GM06990 (cell line): Measurements from ENCODE around the gene ALPG.

ENCODE experiments used
- DNase-seq: peaks from one replicate; pipeline ENCODE4 v3.0.0-alpha.2; 2011; ENCODE audit not compliant: insufficient read length; ENCODE audit errors: extremely low read depth
- H3K27me3 ChIP-seq: replicated peaks from 2 replicates; pipeline ENCODE4 v1.6.0; 2011; ENCODE audit warnings: low read length; ENCODE audit not compliant: control insufficient read depth, insufficient read depth
- H3K36me3 ChIP-seq: 2 replicates; pipeline ENCODE4 v1.5.1; 2011; ENCODE audit warnings: low read length; ENCODE audit not compliant: control insufficient read depth, insufficient read depth
- H3K4me3 ChIP-seq: replicated peaks from 2 replicates; pipeline ENCODE4 v1.5.1; 2011; ENCODE audit warnings: low read depth, mild to moderate bottlenecking, control low read depth, low read length
- TF ChIP-seq, protein P1 (sequence below): IDR thresholded peaks from 2 replicates; pipeline ENCODE4 v1.5.1; 2011; ENCODE audit warnings: low read length, control low read depth, mild to moderate bottlenecking, inconsistent platforms; ENCODE audit not compliant: insufficient read depth, poor library complexity, severe bottlenecking

The ALPG gene

DNA sequence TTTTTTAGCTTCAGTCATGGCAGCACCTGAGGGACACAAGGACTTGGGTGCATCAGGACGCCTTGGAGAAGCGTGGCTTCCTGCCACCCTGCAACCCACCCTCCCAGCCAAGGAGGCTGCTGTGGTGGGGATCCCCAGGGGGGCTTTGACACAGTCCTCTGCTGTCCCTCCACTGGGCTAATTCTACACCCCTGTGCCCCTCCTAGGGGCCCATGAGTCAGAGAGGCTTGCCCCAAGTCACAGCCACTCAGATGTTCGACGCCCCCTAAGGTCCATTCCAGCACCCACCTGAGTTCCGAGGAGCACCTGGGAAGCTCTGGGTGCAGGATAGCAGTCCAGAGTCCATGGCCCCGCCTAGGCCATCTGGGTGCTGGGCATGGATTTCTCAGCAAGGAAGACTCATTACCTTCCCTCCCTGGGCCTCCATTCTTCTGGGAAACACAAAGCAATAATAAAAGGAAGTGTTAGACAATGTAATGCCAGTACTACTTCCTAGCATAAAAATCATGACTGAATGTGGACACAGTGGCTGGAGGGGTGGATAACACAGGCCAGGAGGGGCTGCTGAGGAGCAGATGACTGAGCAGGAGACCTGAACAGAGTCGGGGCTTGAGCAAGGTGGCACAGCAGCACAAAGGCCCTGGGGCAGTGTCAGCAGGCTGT is 3.7 kb downstream of the ALPG start:
- no peaks in the 10 kb centered on the region for H3K27me3 ChIP-seq

GRCh38 chr2:232411901-232412629 is 5.4 kb downstream of the ALPG start:
- H3K4me3 ChIP-seq, result no peak overlapping the region

More for the DNA sequence above, 3.7 kb downstream of the ALPG start:
- no peak for DNase-seq
- Histone ChIP-seq H3K4me3 (no peak overlapping the region), H3K36me3 (no peaks in the 10 kb centered on the region)
- TF ChIP-seq, protein P1, sequence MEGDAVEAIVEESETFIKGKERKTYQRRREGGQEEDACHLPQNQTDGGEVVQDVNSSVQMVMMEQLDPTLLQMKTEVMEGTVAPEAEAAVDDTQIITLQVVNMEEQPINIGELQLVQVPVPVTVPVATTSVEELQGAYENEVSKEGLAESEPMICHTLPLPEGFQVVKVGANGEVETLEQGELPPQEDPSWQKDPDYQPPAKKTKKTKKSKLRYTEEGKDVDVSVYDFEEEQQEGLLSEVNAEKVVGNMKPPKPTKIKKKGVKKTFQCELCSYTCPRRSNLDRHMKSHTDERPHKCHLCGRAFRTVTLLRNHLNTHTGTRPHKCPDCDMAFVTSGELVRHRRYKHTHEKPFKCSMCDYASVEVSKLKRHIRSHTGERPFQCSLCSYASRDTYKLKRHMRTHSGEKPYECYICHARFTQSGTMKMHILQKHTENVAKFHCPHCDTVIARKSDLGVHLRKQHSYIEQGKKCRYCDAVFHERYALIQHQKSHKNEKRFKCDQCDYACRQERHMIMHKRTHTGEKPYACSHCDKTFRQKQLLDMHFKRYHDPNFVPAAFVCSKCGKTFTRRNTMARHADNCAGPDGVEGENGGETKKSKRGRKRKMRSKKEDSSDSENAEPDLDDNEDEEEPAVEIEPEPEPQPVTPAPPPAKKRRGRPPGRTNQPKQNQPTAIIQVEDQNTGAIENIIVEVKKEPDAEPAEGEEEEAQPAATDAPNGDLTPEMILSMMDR, result no peak

DNA sequence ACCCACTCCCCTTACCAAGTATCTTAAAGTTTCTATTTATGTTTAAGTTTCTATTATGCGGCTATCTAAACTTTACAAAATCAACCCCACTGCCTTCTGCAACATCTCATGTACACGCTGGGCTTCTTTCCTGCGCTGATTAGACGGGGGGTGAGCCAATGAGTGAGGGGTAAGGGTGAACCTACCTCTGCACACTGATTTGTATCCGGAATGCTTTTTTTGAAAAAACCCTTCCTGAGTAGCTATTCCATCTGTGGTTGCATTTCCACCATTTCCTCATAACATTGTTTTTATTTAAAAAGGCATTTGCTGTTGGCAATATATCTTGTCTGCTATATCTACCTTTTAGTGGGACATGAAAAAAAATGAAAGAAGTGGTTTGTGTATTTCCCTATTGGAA is 6.3 kb downstream of the ALPG start:
- no peaks in the 10 kb centered on the region; the same call in 1 of the 2 replicates for H3K27me3 ChIP-seq
- H3K4me3 ChIP-seq, result no peak overlapping the region
- TF ChIP-seq, protein P1, result no peak
- no peak for DNase-seq
- H3K36me3 ChIP-seq, result no peaks in the 10 kb centered on the region

More at GRCh38 chr2:232411901-232412629, 5.4 kb downstream of the ALPG start:
- Histone ChIP-seq H3K36me3 (no peaks in the 10 kb centered on the region), H3K27me3 (no peaks in the 10 kb centered on the region)
- TF ChIP-seq, protein P1, result no peak
- DNase-seq, result no peak

DNA sequence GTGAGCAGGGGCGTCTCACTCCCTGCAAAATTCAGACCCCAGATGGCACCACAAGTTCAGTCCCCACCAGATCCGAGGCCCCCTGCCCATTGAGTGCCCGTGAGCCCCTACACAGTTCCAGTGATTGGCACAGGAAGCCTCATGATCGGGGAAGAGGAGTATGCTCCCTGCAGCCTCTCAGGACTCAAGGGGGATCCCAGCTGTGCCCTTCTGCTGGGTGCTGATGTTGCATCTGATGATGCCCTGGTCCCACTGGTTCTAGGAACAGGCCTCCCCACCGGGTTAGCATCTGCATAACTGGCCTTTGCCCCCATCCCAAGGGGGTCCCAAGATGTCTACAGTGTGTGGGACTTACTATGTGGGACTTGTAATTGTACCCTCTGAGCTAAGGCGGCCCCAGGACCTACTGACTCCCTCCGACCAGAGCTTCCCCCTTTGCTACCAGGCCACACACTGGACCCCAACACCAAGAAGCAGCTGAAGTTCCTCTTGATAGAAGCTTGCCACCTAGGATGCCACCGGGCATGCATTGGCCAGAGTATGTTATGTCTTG is 8.6 kb downstream of the ALPG start:
- DNase-seq, result no peak
- H3K4me3 ChIP-seq, result no peak overlapping the region
- TF ChIP-seq, protein P1, result no peak
- H3K36me3 ChIP-seq, result no peaks in the 10 kb centered on the region
- no peaks in the 10 kb centered on the region; the same call in 1 of the 2 replicates for H3K27me3 ChIP-seq

- Histone ChIP-seq H3K36me3 (no peaks in the 10 kb centered on the region), H3K27me3 (no peaks in the 10 kb centered on the region; the same call in 1 of the 2 replicates), H3K4me3 (no peak overlapping the region)
- TF ChIP-seq, protein P1, result no peak
- DNase-seq, result no peak
Measured at GRCh38 chr2:232415736-232416520, 9.3 kb downstream of the ALPG start.
